ENCODE measurements around the gene CASP10.
"Not testable (repeated sequence)": the region's sequence is repeated elsewhere in the genome, so short reads cannot be mapped to it uniquely, and the experiment has no call there.

CASP10 gene

GRCh38 chr2:201139836-201140604 lies 42.9 kb upstream of the CASP10 start:
- DNase-seq (ENCODE audit: low read depth): no peak
- H3K4me3 ChIP-seq (ENCODE audit: low read depth, low read length): no peak overlapping the region
- no peak for TF ChIP-seq CTCF (IDR thresholded peaks at IDR 0.05; ENCODE audit: control insufficient read depth, extremely low read depth, insufficient read depth)

- no peak for DNase-seq (ENCODE audit: low read depth)
- no peak overlapping the region for H3K4me3 ChIP-seq (ENCODE audit: low read depth, low read length)
- no peak for TF ChIP-seq CTCF (IDR thresholded peaks at IDR 0.05; ENCODE audit: control insufficient read depth, extremely low read depth, insufficient read depth)
Measured at GRCh38 chr2:201144101-201145051, 38.6 kb upstream of the CASP10 start.

GRCh38 chr2:201148434-201148990 lies 34.4 kb upstream of the CASP10 start:
- H3K4me3 ChIP-seq (ENCODE audit: low read depth, low read length): no peak overlapping the region
- no peak for TF ChIP-seq CTCF (IDR thresholded peaks at IDR 0.05; ENCODE audit: control insufficient read depth, extremely low read depth, insufficient read depth)
- no peak for DNase-seq (ENCODE audit: low read depth)

GRCh38 chr2:201149064-201149820 lies 33.7 kb upstream of the CASP10 start:
- no peak overlapping the region for H3K4me3 ChIP-seq (ENCODE audit: low read depth, low read length)
- no peak for TF ChIP-seq CTCF (IDR thresholded peaks at IDR 0.05; ENCODE audit: control insufficient read depth, extremely low read depth, insufficient read depth)
- DNase-seq (ENCODE audit: low read depth): no peak

- DNase-seq (ENCODE audit: low read depth); H3K4me3 ChIP-seq (ENCODE audit: low read depth, low read length): not testable (repeated sequence)
Measured at GRCh38 chr2:201149821-201150165, 33.1 kb upstream of the CASP10 start.

GRCh38 chr2:201150454-201151020 lies 32.4 kb upstream of the CASP10 start:
- DNase-seq (ENCODE audit: low read depth): no peak
- no peak overlapping the region for H3K4me3 ChIP-seq (ENCODE audit: low read depth, low read length)
- TF ChIP-seq CTCF (IDR thresholded peaks at IDR 0.05; ENCODE audit: control insufficient read depth, extremely low read depth, insufficient read depth): no peak

Data from LNCaP clone FGC (cell line).